Urinary bladder (tissue), 4 donors: Measurements from ENCODE around the gene STX1B. TPM values are rescaled to one million over a fixed set of nuclear protein-coding genes. Genes with fewer than 3 reads are reported as not detected.

Experiments
- DNase-seq: peaks from one replicate; pipeline ENCODE4 v3.0.0-alpha.2; 2015; ENCODE audit errors: extremely low spot score
- H3K27ac ChIP-seq: one replicate; pipeline ENCODE4 v1.5.1; 2013; ENCODE audit warnings: low read depth, mild to moderate bottlenecking, moderate library complexity
- H3K36me3 ChIP-seq: one replicate; pipeline ENCODE4 v1.6.1; 2013; ENCODE audit warnings: mild to moderate bottlenecking, moderate library complexity; ENCODE audit not compliant: insufficient read depth
- H3K4me1 ChIP-seq: one replicate; pipeline ENCODE4 v1.6.1; 2013; ENCODE audit warnings: mild to moderate bottlenecking, moderate library complexity; ENCODE audit not compliant: insufficient read depth
- H3K4me3 ChIP-seq: one replicate; pipeline ENCODE4 v1.5.1; 2013; ENCODE audit warnings: low read depth, low read length
- WGBS: extraction: QIAGEN DNeasy Blood & Tissue Kit; methylation state at CpG from one replicate; pipeline ENCODE4 v1.1.7; 2013; 5-methylcytosine and 5-hydroxymethylcytosine counted together
- polyA plus RNA-seq: library from polyadenylated mRNA; stranded (reverse); fragments of 200-250 nt; gene quantifications from one replicate; pipeline ENCODE4 v1.2.3, GENCODE V29; 2013
- total RNA-seq: library from RNA; depleted of rRNA; stranded (reverse); fragments of >200 nt; gene quantifications from one replicate; pipeline ENCODE4 v1.2.3, GENCODE V29; 2014
- donor health status: healthy with polysubstance abuse.
- donor health status: healthy.

STX1B gene
- total and polyA plus RNA-seq, 2 donors = 0.47 to 0.74 TPM

GRCh38 chr16:30969246-30969842 lies 41.1 kb downstream of the STX1B start:
- H3K27ac ChIP-seq = no peak overlapping the region
- DNase-seq = no peak
- H3K4me1 ChIP-seq = no peaks in the 10 kb centered on the region
- WGBS = 95% methylated on average over 19 of the region's 19 CpGs
- H3K4me3 ChIP-seq = no peak overlapping the region
- H3K36me3 ChIP-seq = peaks cover 4% of the 10 kb centered on the region

- H3K4me1 ChIP-seq = no peaks in the 10 kb centered on the region
These were observed 42.6 kb downstream of the STX1B start for GRCh38 chr16:30967795-30968194.

DNA sequence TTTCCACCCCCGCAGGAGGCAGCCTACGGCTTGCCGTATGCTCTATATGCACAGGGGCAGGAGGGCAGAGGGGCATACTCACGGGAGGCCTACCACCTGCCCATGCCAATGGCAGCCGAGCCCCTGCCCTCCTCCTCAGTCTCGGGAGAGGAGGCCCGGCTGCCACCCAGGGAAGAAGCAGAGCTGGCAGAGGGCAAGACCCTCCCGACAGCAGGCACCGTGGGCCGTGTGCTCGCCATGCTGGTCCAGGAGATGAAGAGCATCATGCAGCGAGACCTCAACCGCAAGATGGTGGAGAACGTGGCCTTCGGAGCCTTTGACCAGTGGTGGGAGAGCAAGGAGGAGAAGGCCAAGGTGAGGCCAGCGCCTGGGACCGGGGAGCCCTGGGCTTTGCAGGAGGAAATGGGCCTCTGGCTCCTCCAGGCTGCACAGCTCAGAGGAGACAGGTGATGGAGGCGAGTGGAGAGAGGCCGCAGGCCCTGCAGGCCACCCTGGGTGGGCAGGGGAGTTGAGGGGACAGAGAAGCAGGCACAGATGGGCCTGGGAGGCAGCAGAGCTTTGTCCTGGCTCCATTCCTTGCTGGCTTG lies 44.3 kb downstream of the STX1B start:
- WGBS = 93% methylated on average over 19 of the region's 19 CpGs
- H3K36me3 ChIP-seq = peaks cover 4% of the 10 kb centered on the region
- no peak for DNase-seq
- no peak overlapping the region for H3K27ac ChIP-seq
- H3K4me3 ChIP-seq = no peak overlapping the region
- H3K4me1 ChIP-seq = no peaks in the 10 kb centered on the region

More at GRCh38 chr16:30967795-30968194, 42.6 kb downstream of the STX1B start:
- Histone ChIP-seq H3K4me3 (no peak overlapping the region), H3K27ac (no peak overlapping the region), H3K36me3 (peaks cover 4% of the 10 kb centered on the region)
- DNase-seq = no peak
- WGBS = 93% methylated on average over 4 of the region's 4 CpGs

DNA sequence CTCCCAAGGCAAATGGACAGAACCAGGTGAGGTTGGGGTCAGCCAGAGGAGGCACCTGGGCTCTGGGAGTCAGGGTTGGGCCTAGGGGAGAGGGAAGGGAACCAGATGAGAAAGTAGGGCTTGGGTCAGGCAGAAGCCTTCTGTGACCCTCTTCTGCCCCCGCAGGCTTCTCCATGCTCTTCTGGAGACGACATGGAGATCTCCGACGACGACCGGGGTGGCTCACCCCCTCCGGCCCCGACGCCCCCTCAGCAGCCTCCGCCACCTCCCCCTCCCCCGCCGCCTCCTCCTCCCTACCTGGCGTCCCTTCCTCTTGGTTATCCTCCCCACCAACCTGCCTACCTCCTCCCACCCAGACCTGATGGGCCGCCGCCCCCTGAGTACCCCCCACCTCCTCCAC lies 45.0 kb downstream of the STX1B start:
- no peak overlapping the region for H3K27ac ChIP-seq
- WGBS = 87% methylated on average over 15 of the region's 15 CpGs
- H3K4me3 ChIP-seq = no peak overlapping the region
- no peaks in the 10 kb centered on the region for H3K4me1 ChIP-seq
- DNase-seq = no peak
- H3K36me3 ChIP-seq = peaks cover 2% of the 10 kb centered on the region

DNA sequence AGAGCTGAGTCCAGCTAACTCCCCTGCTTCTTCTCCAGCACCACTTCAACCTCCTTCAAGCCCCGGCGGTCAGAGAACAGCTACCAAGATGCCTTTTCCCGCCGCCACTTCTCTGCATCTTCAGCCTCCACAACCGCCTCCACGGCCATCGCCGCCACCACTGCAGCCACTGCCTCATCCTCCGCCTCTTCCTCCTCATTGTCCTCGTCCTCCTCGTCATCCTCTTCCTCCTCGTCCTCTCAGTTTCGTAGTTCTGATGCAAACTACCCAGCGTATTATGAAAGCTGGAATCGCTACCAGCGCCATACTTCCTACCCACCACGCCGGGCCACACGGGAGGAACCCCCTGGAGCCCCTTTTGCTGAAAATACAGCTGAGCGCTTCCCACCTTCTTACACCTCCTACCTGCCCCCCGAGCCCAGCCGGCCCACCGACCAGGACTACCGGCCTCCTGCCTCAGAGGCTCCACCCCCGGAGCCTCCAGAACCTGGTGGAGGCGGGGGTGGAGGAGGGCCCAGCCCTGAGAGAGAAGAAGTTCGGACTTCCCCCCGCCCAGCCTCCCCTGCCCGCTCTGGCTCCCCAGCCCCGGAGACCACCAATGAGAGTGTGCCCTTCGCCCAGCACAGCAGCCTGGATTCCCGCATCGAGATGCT lies 45.7 kb downstream of the STX1B start:
- peaks cover 2% of the 10 kb centered on the region for H3K36me3 ChIP-seq
- H3K4me1 ChIP-seq = no peaks in the 10 kb centered on the region
- WGBS = 89% methylated on average over 33 of the region's 33 CpGs
- no peak for DNase-seq
- H3K27ac ChIP-seq = no peak overlapping the region
- no peak overlapping the region for H3K4me3 ChIP-seq

- no peak for DNase-seq
- H3K4me3 ChIP-seq = no peak overlapping the region
- H3K4me1 ChIP-seq = no peaks in the 10 kb centered on the region
- H3K36me3 ChIP-seq = peaks cover 2% of the 10 kb centered on the region
- H3K27ac ChIP-seq = no peak overlapping the region
- whole genome bisulfite sequencing = 92% methylated on average over 18 of the region's 18 CpGs
These were observed 46.4 kb downstream of the STX1B start for GRCh38 chr16:30963925-30964511.

- peaks cover 5% of the 10 kb centered on the region for H3K4me1 ChIP-seq
- H3K4me3 ChIP-seq = no peak overlapping the region
- no peak for DNase-seq
- peaks cover 2% of the 10 kb centered on the region for H3K36me3 ChIP-seq
- 94% methylated on average over 11 of the region's 11 CpGs for WGBS
- H3K27ac ChIP-seq = no peak overlapping the region
These were observed 49.1 kb downstream of the STX1B start for GRCh38 chr16:30961384-30961783.

GRCh38 chr16:30958175-30959079 lies 52.0 kb downstream of the STX1B start:
- WGBS = 11% methylated on average over 54 of the region's 55 CpGs
- Histone ChIP-seq H3K4me3 (peak overlapping the region; percentile 96), H3K4me1 (peaks cover 5% of the 10 kb centered on the region), H3K27ac (no peak overlapping the region), H3K36me3 (no peaks in the 10 kb centered on the region)
- DNase-seq = no peak

DNA sequence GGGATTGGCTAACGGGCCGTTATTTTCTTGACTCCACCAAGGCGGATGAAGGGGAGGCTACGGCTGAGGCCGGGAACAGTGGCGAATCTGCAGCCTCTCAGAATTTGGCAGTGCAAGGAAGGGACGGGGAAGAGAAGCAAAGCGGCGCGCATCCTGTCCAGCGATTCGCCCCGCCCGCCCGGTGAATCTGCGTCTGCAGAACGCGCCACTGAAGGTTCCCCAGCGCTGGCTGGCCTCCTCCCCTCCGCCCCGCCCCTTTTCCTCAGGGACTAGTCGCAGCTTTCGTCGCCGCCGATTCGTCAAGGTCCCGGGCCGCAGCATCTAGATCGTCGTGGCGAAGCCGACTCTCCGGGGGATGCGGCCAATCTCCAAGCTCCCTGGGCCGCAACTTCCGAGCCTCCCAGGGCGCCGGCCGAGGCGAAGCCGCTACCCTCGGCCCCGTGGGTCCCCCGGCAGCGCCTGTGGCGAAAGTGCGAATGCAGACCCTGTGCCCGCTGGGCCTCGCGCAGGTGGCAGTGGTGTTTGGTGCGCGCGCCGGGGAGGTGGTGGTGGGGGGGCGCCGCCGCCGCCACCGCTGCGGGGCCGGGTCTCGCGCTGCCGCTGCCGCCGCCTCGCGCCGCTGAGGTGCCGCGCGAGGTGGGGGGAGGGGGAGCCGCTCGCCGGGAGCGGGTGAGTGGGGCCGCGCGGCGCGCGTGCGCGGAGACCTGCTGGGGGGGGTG lies 52.8 kb downstream of the STX1B start, which contains the start of gene SETD1A:
Gene SETD1A, plus strand, starts transcription at position 299 of the 719 bp plus-strand sequence. CDS start 978 bp downstream, outside the sequence.
- DNase-seq = peak; percentile 91
- Histone ChIP-seq H3K27ac (peak within 1 kb of the TSS; percentile 82), H3K4me3 (peak within 1 kb of the TSS; percentile 96), H3K36me3 (no peaks in the 10 kb centered on the region), H3K4me1 (peaks cover 5% of the 10 kb centered on the region)
- WGBS = under 1% methylated on average over 83 of the region's 85 CpGs

- no peak for DNase-seq
- Histone ChIP-seq H3K4me1 (peaks cover 5% of the 10 kb centered on the region), H3K36me3 (no peaks in the 10 kb centered on the region), H3K27ac (peak overlapping the region; percentile 82), H3K4me3 (peak overlapping the region; percentile 96)
- WGBS = 25% methylated on average over 42 of the region's 42 CpGs
These were observed 53.6 kb downstream of the STX1B start for GRCh38 chr16:30956601-30957455.

DNA sequence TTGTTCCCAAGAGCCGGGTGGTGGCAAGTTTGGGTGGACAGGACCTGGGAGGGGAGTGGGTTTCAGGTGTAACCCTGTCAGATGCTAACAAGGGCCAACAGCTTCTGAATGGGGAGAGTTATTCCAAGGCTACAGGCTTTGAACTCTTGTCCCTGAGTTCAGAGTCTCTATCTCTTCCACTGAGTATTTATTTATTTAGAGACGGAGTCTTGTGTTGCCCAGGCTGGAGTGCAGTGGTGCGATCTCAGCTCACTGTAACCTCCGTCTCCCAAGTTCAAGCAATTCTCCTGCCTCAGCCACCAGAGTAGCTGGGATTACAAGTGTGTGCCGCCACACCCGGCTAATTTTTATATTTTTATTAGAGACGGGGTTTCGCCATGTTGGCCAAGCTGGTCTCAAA lies 55.4 kb downstream of the STX1B start:
- Histone ChIP-seq H3K36me3 (no peaks in the 10 kb centered on the region), H3K4me1 (peaks cover 7% of the 10 kb centered on the region), H3K27ac (no peak overlapping the region), H3K4me3 (no peak overlapping the region)
- no peak for DNase-seq
- WGBS = 77% methylated on average over 8 of the region's 8 CpGs

DNA sequence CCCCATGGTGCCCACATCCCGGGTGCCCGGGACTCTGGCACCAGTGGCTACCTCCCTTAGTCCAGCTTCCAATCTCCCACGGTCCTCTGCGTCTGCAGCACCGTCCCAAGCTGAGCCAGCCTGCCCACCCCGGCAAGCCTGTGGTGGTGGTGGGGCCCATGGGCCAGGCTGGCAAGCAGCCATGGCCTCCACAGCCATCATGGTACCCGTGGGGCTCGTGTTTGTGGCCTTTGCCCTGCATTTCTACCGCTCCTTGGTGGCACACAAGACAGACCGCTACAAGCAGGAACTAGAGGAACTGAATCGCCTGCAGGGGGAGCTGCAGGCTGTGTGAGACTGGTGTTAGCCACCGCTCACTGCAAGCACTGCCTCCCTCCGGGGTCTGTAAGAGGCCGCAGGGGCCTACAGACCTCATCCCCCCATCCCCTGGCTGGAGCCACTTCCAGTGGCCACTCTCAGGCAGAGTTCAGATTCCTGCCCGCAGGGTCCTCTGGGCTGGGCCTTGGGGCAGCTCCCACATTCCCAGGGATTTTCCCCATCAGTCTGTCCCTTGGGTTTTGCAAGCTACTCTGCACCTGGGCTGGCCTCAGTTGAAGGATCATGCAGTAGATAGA lies 56.8 kb downstream of the STX1B start:
- no peak overlapping the region for H3K4me3 ChIP-seq
- no peaks in the 10 kb centered on the region for H3K36me3 ChIP-seq
- H3K4me1 ChIP-seq = peaks cover 5% of the 10 kb centered on the region
- H3K27ac ChIP-seq = no peak overlapping the region
- 34% methylated on average over 15 of the region's 15 CpGs for WGBS
- no peak for DNase-seq
